GM19099 (cell line): ENCODE measurements around the gene MEF2A.

Experiments used
- POLR2A ChIP-seq: IDR thresholded peaks from 3 replicates; pipeline ENCODE4 v1.6.1; 2011; ENCODE audit warnings: low read depth; ENCODE audit not compliant: insufficient read length; ENCODE audit errors: extremely low read depth

MEF2A gene

DNA sequence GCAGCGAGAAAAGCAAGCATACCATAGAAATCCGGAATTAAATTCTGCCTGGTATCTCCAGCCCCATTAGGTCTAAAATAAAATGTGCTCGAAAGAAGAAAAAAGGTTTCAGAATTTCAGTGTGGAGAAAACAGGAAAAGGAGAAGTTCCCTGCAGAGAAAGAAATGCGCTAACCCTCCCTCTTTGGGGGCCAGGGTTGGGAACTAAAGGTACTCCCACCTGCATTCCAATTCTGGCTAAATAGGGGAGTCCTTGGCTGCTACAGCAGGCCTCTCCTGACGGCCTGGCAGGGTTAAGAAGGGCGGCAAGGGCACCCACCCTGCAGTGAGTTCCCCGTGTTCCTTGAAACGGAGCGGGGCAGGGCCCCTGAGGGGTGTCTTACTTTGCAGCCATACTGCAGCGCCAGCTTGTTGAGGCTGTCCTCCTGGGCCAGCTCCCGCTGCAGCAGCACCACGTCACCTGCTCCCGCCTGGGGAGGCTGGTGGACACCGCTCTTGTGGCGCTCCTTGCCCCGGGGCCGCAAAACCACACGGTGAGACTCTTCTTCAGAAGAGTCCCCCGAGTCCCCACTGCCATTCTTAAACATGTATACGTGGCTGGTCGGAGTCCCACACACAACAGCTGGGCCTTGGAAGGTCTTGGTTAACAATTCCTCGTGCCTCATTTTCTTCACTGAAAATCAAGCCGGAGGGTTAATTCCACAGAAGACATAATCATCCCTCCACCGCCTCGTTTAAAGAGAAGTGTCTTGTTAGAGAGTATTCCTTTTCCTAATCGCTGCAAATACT lies 165.7 kb downstream of the MEF2A start:
- no peak for TF ChIP-seq POLR2A

DNA sequence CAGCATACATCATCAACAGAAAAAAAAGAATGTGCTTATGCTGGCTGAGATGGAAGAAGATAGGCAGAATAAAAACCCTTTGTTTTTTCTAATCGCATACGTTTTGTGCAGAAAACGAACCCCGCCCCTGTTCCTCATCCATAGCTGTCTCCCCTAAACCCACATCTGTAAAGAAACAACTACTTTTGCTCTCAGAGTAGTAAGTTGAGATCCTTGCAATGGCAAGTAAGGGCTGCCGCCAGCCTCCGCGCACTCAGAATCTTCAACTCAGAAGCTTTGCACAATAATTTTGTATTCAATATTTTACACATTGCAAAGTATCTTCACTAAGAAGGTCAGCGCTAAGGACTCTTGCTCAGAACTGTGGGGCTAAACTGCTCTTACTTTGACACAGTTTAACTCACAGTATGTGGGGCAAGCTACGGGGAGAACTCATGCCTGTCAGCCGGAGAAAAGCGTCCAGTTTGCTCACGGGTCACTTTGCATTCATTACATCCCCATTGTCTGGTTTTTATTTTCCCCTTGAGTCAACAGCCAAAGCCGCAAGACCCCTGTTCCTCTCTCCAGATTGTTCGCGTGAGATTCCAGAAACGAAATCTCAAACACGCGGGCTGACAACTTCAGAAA lies 166.5 kb downstream of the MEF2A start:
- TF ChIP-seq POLR2A: no peak

DNA sequence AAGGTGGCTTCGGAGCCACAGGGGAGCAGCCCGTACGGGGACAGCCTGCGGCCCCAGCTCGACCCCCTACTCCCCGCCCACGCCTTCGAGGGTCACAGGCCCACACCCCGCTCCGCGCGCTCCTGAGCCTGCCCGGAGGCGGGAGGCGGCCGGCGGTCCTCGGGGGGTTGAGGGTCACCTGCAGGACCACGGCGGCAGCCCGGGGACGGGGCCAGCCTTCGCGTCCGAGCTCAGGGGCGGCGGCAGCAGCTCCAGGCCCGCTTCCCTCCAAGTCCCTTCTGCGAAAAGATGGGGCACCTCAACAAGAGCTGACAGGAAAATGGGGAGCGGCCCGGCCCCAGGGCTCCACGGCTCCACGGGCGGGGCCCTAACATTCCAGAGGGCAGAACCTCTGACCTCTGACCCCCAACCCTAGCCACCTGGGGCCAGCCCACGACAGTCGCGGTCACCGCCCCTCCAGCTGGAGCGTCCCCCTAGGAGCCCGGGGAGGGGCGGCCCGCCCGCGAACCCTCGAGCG lies 167.0 kb downstream of the MEF2A start:
- no peak for TF ChIP-seq POLR2A

- TF ChIP-seq POLR2A: peak; percentile 68
Observed at GRCh38 chr15:99733268-99734039, 167.7 kb downstream of the MEF2A start, which contains the start of gene LYSMD4. Gene LYSMD4 (minus strand): TSS chr15:99733437. CDS start chr15:99731999, 1,438 bp downstream.

DNA sequence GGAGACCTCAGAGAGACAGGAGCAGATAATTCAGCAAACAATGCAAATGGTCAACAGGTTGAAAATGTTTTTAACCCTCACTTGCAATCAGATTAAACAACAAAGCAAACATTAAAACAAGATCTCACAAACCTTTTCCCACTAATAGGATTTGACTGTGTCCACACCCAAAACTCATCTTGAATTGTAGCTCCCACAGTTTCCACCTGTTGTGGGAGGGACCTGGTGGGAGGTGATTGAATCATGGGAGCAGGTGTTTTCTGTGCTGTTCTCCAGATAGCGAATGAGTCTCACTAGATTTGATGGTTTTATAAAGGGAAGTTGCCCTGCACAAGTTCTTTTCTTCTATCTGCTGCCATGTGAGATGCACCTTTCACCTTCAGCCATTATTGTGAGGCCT lies 168.8 kb downstream of the MEF2A start:
- TF ChIP-seq POLR2A: no peak

GRCh38 chr15:99735868-99736267 lies 170.1 kb downstream of the MEF2A start:
- no peak for TF ChIP-seq POLR2A

- TF ChIP-seq POLR2A: no peak
Observed at GRCh38 chr15:99736702-99737101, 170.9 kb downstream of the MEF2A start.

GRCh38 chr15:99738021-99738847 lies 172.4 kb downstream of the MEF2A start:
- no peak for TF ChIP-seq POLR2A

DNA sequence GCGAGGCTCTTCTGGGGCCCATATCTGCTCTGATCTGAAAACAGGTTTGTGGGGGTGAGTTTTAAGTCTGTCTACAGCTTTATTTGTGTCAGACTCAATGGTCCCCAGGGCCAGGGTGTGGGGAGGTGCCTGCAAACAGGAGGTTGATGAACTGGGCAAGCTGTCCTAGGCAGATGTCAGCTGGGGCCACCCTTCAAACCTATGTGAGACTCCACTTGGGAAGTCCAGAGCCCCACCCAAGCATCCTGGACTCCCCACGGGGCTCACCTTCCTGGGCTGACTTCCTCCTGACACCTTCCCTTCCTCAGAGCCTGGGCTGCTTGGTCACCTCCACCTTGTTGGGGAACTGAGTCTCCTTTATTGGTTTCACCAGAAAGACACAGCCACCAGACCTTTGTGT lies 176.1 kb downstream of the MEF2A start:
- no peak for TF ChIP-seq POLR2A

GRCh38 chr15:99744142-99744541 lies 178.4 kb downstream of the MEF2A start:
- TF ChIP-seq POLR2A: no peak

DNA sequence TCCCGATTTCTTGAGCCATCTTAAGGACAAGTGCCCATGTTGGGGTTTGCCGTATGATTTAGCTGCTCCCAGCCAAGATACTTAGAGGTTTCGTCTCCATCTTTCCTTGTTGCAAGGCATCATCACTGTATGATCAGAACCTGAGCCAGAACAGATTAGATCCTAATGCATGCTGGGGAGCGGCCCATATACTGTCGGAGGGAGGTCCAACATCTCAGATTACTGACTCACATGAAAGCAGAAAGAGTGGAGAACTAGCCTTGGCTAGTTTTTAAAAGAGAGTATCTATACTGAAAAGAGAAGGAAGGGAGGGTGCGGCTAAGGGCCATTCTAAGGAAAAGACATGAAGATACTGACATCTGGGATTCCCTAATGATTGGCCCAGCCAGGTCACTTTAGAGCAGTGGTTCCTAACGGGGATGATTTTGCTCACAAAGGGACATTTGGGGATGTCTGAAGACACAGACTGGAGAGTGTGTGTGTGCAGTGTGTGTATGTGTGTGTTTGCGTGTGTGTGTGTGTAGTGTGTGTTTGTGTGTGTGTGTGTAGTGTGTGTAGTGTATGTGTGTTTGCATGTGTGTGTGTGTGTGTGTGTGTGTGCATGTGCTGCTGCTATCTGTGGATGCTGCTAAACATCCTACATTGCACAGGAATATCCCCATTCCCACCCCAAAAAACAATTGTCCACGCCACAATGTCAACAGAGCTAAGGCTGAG lies 179.7 kb downstream of the MEF2A start:
- no peak for TF ChIP-seq POLR2A

DNA sequence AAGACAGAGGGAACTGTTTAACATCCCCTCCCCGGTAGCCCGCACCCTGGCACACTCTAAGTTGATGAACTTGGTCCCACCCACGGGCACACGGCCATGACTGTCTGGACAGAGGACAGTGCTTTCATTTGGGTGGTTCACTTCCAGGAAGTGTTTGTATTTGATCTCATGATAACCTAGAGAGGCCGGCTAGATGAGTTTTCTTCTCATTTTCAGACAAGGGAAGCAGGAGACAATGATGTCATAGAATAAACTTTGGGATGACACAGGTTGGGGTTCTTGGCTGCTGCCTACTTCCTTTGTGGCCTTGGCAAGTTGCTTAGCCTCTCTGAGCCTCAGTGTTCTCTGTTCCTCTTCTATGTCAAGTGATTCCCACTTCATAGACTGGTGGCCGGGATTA lies 183.6 kb downstream of the MEF2A start:
- no peak for TF ChIP-seq POLR2A

DNA sequence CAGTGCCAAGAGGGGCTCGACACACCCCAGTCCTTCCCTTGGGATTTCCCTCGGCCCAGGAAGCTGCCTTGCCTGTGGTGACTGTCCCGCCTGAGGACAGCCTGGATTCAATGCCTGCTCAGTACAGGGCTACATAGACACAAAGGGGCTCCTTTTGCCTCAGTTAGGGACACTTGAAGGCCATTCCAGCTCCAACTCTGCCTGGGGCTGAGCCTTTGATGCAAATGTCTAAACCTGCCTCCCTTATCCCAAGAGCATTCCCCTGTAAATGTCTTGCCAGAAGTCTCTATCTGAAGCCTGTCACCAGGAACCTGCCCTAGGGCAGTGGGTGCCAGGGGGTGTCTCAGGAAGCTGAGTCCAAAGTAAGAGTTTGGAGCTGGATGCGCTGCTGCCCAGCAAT lies 186.8 kb downstream of the MEF2A start:
- TF ChIP-seq POLR2A: no peak

- no peak for TF ChIP-seq POLR2A
Observed at GRCh38 chr15:99753066-99753465, 187.3 kb downstream of the MEF2A start.
